ENCODE measurements around the gene SLC7A7. TPM values are rescaled to one million over a fixed set of nuclear protein-coding genes. Genes with fewer than 3 reads are reported as not detected.
"Not testable (repeated sequence)": the region's sequence is repeated elsewhere in the genome, so short reads cannot be mapped to it uniquely, and the experiment has no call there.

Gene SLC7A7
- total and polyA plus RNA-seq, 10 donors: 34.2 to 165 (median 85.8) TPM

GRCh38 chr14:22747769-22748168 lies 67.5 kb downstream of the SLC7A7 start:
- Histone ChIP-seq H3K4me1 (peaks cover 6 to 16% (median 12%) of the 10 kb centered on the region in 6 donors), H3K27me3 (replicated peaks in 1 of 7) (no peaks in the 10 kb centered on the region), H3K27ac (peak overlapping the region in 1 of 8 donors; percentile 70), H3K9me3 (no peaks in the 10 kb centered on the region), H3K36me3 (no peaks in the 10 kb centered on the region), H3K4me3 (no peak overlapping the region)
- no peak for DNase-seq
- TF ChIP-seq CTCF (IDR thresholded peaks at IDR 0.05 in 8 of 11, conservative IDR thresholded peaks at IDR 0.05 in 3 of 11) (no peak), POLR2A (IDR thresholded peaks at IDR 0.05) (no peak), POLR2AphosphoS5 (IDR thresholded peaks at IDR 0.05) (no peak)
- intact Hi-C loops (cut with DNase I; ENCODE audit: low total_unique reads): no loop called here
- WGBS, 5 donors: 75 to 94% (median 86%) methylated on average over 4 of the region's 4 CpGs

GRCh38 chr14:22740020-22740419 lies 75.2 kb downstream of the SLC7A7 start:
- TF ChIP-seq CTCF (IDR thresholded peaks at IDR 0.05 in 8 of 11, conservative IDR thresholded peaks at IDR 0.05 in 3 of 11) (no peak), POLR2AphosphoS5 (IDR thresholded peaks at IDR 0.05) (no peak), POLR2A (IDR thresholded peaks at IDR 0.05) (no peak)
- intact Hi-C loops (cut with DNase I; ENCODE audit: low total_unique reads): no loop called here
- Histone ChIP-seq H3K27ac (no peak overlapping the region), H3K4me1 (peaks cover 0 to 5% (median 0%) of the 10 kb centered on the region in 6 donors), H3K27me3 (replicated peaks in 1 of 7) (no peaks in the 10 kb centered on the region), H3K36me3 (no peaks in the 10 kb centered on the region), H3K9me3 (no peaks in the 10 kb centered on the region), H3K4me3 (no peak overlapping the region)
- 70 to 79% (median 73%) methylated on average over 3 of the region's 3 CpGs for WGBS, 5 donors
- DNase-seq: no peak

- Histone ChIP-seq H3K27ac (no peak overlapping the region), H3K36me3 (no peaks in the 10 kb centered on the region), H3K4me3 (no peak overlapping the region), H3K4me1 (peaks cover 0 to 5% (median 0%) of the 10 kb centered on the region in 6 donors), H3K9me3 (no peaks in the 10 kb centered on the region), H3K27me3 (replicated peaks in 1 of 7) (no peaks in the 10 kb centered on the region)
- WGBS, 5 donors: 38 to 45% (median 42%) methylated on average over 1 of the region's 1 CpG
- TF ChIP-seq POLR2AphosphoS5 (IDR thresholded peaks at IDR 0.05) (no peak), POLR2A (IDR thresholded peaks at IDR 0.05) (no peak), CTCF (IDR thresholded peaks at IDR 0.05 in 8 of 11, conservative IDR thresholded peaks at IDR 0.05 in 3 of 11) (no peak)
- intact Hi-C loops (cut with DNase I; ENCODE audit: low total_unique reads): no loop called here
- no peak for DNase-seq
Measured at GRCh38 chr14:22739423-22739822, 75.8 kb downstream of the SLC7A7 start.

- H3K4me3 ChIP-seq: no peak overlapping the region
- TF ChIP-seq POLR2A (IDR thresholded peaks at IDR 0.05): no peak
- TF ChIP-seq CTCF (IDR thresholded peaks at IDR 0.05 in 8 of 11, conservative IDR thresholded peaks at IDR 0.05 in 3 of 11): no peak
- TF ChIP-seq POLR2AphosphoS5 (IDR thresholded peaks at IDR 0.05): no peak
- intact Hi-C loops (cut with DNase I; ENCODE audit: low total_unique reads): no loop called here
- no peak overlapping the region for H3K27ac ChIP-seq
- DNase-seq: no peak
- WGBS, 5 donors: 83 to 97% (median 95%) methylated on average over 1 of the region's 1 CpG
- H3K36me3 ChIP-seq: no peaks in the 10 kb centered on the region
- H3K9me3 ChIP-seq: no peaks in the 10 kb centered on the region
- no peaks in the 10 kb centered on the region for H3K27me3 ChIP-seq (replicated peaks in 1 of 7)
- H3K4me1 ChIP-seq: peaks cover 0 to 5% (median 0%) of the 10 kb centered on the region in 6 donors
Measured at GRCh38 chr14:22737052-22737451, 78.2 kb downstream of the SLC7A7 start.

- H3K4me1 ChIP-seq; H3K4me3 ChIP-seq; H3K27me3 ChIP-seq (replicated peaks in 1 of 7); intact Hi-C loops (cut with DNase I; ENCODE audit: low total_unique reads); H3K36me3 ChIP-seq; H3K9me3 ChIP-seq; H3K27ac ChIP-seq; DNase-seq: not testable (repeated sequence)
- WGBS, 5 donors: 89 to 97% (median 94%) methylated on average over 11 to 14 of the region's 14 CpGs
Measured at GRCh38 chr14:22736384-22736783, 78.9 kb downstream of the SLC7A7 start.

Data from spleen (tissue), 11 donors.